GM21360 (cell line): Measurements from ENCODE around the gene ELAPOR1.

Experiments
- ATAC-seq: cut with Tn5 transposase; IDR thresholded peaks from one replicate; pipeline ENCODE4 v1.9.1; 2021; ENCODE audit warnings: mild to moderate bottlenecking, moderate library complexity; ENCODE audit not compliant: unreplicated experiment

The ELAPOR1 gene

DNA sequence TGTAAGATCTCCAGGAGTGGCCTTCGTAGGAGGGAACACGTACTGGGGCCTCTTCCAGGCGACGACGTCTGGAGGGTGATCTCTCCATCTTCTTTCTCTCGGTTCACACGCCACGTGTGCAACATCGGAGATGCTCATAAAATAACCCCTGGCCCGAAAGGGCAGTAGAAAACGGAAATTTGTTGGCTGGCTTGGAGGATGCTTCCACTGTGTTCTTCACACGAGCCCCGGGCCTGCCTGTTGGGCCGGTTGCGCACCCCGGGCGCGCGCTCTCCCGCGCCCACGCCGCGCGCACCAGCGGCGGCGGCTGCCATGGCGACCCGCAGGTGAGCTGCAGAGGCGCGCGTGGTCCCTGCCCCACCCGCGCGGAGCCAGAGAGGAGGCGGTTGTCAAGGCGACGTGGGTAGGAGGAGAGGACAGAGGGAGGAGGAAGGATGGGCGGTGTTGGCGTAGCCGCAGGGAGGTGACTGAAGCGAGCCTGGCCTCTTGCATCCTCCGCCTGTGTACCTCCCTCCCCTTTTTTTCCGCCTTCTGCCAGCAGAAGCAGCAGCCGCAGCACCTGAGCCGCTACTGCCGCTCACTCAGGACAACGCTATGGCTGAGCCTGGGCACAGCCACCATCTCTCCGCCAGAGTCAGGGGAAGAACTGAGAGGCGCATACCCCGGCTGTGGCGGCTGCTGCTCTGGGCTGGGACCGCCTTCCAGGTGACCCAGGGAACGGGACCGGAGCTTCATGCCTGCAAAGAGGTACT is at the start of gene ELAPOR1:
Gene ELAPOR1 (plus strand): TSS at position 526 of the 752 bp plus-strand sequence. CDS start 69 bp downstream, at position 595.
- peak; percentile 58 for ATAC-seq

- no peak for ATAC-seq
Observed at GRCh38 chr1:109065137-109065536, 48.8 kb upstream of the ELAPOR1 start.

DNA sequence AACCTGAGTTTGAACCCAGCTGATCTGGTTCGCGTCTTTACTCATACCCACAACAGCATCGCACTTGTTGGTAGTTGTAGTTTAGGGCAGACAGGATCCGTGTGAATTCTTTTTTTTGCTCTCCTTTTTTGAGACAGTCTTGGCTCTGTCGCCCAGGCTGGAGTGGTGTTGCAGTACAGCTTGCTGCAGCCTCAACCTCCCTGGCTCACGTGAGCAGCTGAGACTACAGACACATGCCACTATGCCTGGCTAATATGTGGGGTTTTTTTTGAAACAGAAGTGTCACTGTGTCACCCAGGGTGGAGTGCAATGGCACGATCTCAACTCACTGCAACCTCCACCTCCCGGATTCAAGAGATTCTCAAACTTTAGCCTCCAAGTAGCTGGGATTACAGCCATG is 46.0 kb upstream of the ELAPOR1 start:
- no peak for ATAC-seq

DNA sequence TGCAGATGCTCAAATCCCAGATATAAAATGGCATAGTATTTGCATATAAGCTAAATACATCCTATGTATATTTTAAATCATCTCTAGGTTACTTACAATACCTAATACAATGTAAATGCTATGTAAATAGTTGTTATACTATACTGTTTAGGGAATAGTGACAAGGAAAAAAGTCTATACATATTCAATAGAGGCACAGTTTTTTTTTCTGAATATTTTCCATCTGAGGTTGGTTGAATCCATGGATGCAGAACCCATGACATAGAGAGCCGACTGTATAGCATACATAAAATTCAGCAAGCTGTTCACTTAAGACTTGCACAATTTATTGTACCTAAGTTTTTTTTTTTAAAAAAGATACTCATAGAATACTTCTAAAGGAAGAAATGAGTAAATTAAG is 44.6 kb upstream of the ELAPOR1 start:
- ATAC-seq = no peak

- ATAC-seq = peak; percentile 99
Observed at GRCh38 chr1:109075531-109076490, 38.1 kb upstream of the ELAPOR1 start, which contains the start of gene TAF13. Gene TAF13, minus strand, starts transcription at chr1:109076003. Its CDS starts 56 bp downstream, at chr1:109075947.

DNA sequence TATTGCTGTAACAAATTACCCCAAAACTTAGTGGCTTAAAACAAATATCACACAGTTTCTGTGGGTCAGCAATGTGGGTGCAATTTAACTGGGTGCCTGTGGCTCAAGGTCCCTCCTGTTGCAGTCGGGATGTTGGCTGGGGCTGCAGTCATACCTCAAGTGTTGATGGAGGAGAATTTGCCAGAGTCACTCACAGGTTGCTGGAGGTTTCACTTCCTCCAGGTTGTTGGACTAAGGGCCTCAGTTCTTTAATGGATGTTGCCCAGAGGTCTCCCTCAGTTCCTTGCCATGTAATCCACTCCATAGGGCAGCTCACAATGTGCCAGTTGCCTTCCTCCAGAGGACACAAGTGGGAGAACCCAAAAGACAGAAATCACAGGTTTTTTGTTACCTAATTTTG is 35.6 kb upstream of the ELAPOR1 start:
- ATAC-seq = no peak

DNA sequence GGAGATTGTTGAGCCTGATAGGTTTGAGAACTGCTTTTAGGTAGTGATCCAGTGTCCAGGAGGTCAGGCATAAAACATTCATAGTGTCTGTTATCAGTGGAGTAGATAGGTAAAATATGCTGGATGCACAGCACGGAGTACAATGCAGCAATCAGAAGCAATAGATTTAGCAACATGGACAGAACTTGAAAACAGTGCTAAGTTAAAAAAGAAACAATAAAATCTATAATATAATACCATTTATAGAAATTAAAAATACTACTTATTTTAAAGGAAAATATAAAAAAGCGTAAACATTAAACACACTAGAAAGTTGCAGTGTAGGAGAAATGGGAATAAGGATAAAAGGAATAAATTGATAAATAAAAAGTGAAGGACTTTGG is 34.7 kb upstream of the ELAPOR1 start:
- no peak for ATAC-seq

- ATAC-seq = no peak
Observed at GRCh38 chr1:109080441-109081082, 33.4 kb upstream of the ELAPOR1 start.

GRCh38 chr1:109083501-109083900 is 30.4 kb upstream of the ELAPOR1 start:
- no peak for ATAC-seq

GRCh38 chr1:109083923-109084322 is 30.0 kb upstream of the ELAPOR1 start:
- no peak for ATAC-seq

- no peak for ATAC-seq
Observed at GRCh38 chr1:109084563-109085517, 29.1 kb upstream of the ELAPOR1 start.

DNA sequence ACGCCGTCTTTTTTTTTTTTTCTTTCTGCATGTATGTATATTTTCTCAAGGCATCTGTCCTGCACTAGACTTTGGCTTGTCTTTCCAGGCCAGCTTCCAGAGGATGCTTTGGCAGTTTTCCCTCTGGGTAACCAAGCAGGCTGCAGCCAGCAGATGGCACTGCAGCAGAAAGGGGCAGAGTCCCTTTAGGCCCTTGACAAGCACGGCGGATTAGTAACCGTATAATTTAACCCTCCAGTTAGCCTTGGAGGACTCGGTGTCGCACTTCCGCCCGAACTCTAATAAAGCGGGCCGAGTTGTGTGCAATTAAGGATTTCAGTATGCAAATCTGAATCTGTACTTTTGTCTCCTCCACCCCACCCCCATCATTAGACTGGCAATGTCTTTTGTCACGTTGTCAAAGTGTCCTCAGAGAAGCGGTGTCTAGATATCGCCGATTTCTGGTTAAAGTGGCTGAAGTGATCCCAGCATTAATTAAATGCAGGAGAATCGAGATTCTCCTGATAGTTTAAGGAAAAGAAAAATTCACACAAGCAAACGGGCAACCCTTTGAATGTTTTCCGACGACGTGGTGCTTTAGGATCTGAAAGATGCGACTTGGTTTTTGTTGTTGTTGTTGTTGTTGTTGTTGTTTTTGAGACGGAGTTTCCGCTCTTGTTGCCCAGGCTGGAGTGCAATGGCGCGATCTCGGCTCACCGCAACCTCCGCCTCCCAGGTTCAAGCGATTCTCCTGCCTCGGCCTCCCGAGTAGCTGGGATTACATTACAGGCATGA is 24.5 kb upstream of the ELAPOR1 start:
- no peak for ATAC-seq

GRCh38 chr1:109090196-109091077 is 23.5 kb upstream of the ELAPOR1 start, which contains the start of gene TMEM167B:
Gene TMEM167B, plus strand, starts transcription at chr1:109090764. Its CDS starts 109 bp downstream, at chr1:109090873.
- ATAC-seq = peak; percentile 89

GRCh38 chr1:109091078-109091838 is 22.7 kb upstream of the ELAPOR1 start:
- peak; percentile 25 for ATAC-seq

GRCh38 chr1:109091839-109092193 is 22.1 kb upstream of the ELAPOR1 start:
- ATAC-seq = no peak

- ATAC-seq = no peak
Observed at GRCh38 chr1:109094377-109094803, 19.5 kb upstream of the ELAPOR1 start.

- no peak for ATAC-seq
Observed at GRCh38 chr1:109094871-109095270, 19.0 kb upstream of the ELAPOR1 start.

GRCh38 chr1:109095631-109096030 is 18.3 kb upstream of the ELAPOR1 start:
- ATAC-seq = no peak
